NCI-H1105 treated with DMSO at 0.1 percent for 48 hours (cell line): Measurements from ENCODE around the gene PDPK1.
A peak's percentile ranks its signal among the peaks of the same experiment; 100 is the strongest.

Source experiments
- DNase-seq: peaks from one replicate; lab custom pipeline; 2025; lab: John Stamatoyannopoulos, UW

Gene PDPK1

DNA sequence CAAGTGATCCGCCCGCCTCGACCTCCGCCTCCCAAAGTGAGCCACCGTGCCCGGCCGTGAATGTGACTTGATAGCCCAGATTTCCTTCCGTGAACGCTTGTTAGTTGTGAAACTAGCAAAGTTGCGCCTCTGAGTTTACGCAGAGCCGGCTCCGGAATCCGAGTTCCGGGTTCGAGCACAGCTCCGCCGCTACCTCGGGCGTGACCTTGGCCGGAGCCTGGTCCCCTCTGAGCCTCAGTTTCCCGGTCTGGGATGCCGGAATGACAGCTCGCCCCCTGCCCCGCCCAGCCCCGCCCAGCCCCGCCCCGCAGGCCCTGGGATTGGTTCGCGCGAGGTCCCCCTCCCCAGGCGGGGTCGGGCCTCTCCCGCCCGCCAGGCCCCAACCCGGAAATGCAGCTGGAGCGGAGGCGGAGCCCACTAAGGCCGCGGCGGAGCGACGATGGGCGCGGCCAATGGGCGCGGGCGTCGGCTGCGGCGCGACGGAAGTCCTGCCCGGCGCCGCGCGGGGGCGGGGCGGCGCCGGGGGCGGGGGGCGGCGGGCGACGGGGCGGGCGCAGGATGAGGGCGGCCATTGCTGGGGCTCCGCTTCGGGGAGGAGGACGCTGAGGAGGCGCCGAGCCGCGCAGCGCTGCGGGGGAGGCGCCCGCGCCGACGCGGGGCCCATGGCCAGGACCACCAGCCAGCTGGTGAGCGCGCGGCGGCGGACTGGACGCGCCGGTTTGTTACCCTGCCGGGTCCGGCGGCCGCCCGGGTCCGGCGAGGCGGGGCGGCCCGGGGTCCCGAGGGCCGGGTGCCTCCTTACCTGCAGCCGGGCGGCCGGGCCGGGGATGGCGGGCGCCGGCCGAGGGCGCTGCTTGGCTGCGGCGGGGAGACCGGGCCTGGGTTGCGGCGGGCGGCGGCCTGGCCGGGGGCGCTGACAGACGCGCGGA, at the start of gene PDPK1:
PDPK1 (plus strand) TSS at position 571 of the 929 bp plus-strand sequence; CDS start at position 663, 92 bp downstream.
- DNase-seq = peak; percentile 74

DNA sequence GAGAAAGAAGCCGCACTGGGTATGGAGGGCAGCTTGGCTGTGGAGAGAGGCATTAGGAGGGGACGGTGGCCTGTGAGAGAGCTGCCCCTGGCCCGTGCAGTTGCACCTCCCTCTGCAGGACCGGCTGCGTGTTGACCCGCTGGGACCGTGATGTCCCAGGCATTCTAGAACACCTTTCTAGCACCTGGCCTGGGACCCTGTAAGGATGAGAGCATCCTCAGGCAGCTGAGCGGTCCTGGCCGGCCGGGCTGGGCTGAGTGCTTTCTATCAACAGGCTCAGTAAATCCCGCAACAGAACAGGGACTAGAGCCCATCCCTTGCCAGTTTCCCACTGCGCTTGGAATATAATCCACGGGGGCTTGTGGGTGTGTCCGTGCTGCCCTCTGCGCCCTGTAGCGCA, 48.2 kb upstream of the PDPK1 start:
- no peak for DNase-seq

DNA sequence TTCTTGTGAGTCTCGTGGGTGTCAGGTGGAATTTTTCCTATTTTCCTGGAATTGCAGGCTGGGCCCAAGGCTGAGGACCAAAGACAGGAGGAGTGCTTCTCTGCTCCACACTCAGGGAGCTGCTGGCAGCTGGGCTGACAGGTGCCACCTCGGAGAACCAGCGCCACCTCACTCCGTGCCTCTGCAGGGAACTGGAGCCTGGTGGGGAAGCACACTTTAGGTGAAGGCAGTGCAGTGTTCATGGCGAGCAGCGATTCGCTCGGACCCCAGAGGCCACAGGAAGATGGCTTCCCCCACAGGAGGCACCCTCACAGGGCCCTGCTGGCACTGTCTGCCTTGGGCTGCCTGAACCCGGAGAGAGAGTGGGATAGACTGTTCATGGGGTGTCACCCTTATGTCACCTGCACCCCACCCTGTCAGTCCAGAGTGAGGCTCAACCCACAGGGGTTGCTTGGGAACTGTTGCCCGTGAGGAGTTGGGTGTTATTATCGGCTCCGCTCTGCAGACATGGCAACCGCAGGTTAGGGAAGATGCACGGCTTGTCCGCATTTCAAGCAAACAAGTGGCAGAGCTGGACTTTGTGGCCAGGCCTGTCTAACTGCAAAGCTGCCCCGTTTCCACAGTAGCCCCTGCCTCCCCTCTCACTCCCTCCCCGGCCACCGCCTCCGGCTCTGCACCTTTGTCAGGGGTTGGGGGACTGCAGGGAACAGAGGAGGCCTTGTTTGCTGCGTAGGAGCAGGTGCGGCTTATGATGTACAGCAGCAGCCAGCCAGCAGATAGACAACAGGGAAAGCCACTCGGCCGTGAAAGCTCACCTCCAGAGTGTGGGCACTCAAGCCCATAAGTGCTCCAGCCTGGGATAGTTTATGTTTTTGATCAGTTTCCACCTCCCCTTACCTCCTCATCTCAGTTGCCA, 47.4 kb upstream of the PDPK1 start:
- no peak for DNase-seq

DNA sequence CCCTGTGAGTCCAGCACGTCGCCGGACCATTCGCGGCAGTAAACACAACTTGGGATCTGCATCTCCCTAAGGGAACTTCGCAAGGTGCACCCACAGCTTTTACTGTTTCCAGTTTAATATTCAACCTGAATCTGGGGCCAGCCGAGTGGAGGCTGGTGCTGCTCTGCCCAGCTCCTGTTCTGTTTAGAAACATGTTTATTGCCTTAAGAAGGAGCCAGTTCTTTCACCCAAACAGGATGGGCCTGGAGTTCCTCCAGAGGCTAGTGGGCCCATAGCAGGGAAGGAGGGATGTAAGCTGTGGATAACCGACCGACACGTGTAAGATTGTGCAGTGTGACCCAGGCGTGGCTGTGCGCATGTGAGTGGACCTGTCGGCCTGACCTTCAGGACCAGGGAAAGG, 45.5 kb upstream of the PDPK1 start:
- no peak for DNase-seq

DNA sequence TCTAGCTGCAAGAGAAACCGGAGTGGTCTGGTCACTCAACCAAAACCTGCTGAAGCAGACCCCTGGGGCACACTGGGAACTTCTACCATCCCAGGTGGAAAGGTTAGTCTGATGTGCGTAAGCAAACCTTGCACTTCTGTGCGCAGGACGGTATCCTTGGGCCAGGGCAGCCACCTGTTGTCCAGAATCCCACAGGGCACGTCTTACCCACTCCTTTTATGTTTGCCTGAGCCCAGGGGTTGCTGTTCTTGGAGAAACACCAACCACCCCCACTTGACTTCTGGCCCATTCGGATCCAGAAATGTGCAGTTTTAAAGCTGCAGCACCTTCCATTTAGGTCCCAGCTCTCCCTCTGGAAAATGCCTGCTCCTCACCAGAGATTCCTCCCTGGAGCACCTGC, 44.2 kb upstream of the PDPK1 start:
- no peak for DNase-seq

DNA sequence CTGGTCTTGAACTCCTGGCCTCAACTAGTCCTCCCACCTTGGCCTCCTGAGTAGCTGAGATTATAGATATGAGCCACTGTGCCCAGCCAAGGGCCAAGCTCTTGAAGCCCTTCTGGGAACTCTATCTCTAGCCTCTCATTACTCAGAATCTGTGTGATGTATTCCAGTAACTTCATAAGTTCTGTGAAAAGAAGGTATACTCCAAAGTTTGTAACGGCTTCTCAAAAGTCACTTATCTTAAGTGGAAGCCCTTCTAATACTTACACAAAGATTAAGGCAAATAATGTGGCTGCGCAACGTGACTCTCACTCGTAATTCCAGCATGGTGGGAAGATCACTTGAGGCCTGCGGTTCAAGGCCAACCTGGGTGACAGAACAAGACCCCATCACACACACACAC, 43.2 kb upstream of the PDPK1 start:
- DNase-seq = no peak

DNA sequence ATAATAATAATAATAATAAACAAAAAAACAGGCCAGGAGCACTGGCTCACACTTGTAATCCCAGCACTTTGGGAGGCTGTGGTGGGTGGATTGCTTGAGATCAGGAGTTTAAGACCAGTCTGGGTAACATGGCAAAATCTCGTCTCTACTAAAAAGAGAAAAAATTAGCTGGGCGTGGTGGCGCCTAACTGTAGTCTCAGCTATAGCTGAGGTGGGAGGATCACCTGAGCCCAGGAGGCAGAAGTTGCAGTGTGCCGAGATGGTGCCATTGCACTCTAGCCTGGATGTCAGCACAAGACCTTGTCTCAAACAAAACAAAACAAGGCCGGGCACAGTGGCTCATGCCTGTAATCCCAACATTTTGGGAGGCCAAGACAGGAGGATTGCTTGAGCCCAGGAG, 42.8 kb upstream of the PDPK1 start:
- no peak for DNase-seq

DNA sequence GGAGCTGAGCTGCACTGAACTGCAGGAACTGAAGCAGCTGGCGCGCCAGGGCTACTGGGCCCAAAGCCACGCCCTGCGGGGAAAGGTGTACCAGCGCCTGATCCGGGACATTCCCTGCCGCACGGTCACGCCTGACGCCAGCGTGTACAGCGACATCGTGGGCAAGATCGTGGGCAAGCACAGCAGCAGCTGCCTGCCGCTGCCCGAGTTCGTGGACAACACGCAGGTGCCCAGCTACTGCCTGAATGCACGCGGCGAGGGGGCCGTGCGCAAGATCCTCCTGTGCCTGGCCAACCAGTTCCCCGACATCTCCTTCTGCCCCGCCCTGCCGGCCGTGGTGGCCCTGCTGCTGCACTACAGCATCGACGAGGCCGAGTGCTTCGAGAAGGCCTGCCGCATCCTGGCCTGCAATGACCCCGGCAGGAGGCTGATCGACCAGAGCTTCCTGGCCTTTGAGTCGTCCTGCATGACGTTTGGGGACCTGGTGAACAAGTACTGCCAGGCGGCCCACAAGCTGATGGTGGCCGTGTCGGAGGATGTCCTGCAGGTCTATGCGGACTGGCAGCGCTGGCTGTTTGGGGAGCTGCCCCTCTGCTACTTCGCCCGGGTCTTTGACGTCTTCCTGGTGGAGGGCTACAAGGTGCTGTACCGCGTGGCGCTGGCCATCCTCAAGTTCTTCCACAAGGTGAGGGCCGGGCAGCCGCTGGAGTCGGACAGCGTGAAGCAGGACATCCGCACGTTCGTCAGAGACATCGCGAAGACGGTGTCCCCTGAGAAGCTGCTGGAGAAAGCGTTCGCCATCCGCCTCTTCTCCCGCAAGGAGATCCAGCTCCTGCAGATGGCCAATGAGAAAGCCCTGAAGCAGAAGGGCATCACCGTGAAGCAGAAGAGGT, 41.4 kb upstream of the PDPK1 start:
- no peak for DNase-seq

DNA sequence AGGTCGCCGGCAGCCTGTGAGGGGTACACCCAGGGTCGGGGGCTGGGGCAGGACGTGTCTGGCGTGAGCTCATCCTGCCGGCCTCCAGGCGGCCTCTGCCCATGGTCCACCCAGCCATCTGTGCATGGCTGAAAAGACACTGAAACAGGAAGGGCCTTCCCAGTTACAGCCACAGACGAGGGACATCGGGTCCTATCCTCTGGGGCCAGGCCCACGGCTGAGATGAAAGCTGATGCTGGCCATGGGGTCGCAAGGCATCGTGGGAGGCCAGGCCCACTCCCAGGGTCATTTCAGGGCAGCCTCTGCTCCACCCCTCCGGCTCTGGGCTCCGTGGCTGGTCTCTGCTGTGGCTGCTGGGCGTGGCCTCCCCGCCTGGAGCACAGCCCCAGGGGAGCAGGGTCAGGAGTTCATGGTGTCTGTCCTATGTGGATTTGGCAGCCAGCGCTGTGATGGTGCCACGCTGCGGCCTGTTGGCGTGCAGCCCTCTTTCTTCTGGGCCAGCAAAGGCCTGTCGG, 40.6 kb upstream of the PDPK1 start:
- no peak for DNase-seq

DNA sequence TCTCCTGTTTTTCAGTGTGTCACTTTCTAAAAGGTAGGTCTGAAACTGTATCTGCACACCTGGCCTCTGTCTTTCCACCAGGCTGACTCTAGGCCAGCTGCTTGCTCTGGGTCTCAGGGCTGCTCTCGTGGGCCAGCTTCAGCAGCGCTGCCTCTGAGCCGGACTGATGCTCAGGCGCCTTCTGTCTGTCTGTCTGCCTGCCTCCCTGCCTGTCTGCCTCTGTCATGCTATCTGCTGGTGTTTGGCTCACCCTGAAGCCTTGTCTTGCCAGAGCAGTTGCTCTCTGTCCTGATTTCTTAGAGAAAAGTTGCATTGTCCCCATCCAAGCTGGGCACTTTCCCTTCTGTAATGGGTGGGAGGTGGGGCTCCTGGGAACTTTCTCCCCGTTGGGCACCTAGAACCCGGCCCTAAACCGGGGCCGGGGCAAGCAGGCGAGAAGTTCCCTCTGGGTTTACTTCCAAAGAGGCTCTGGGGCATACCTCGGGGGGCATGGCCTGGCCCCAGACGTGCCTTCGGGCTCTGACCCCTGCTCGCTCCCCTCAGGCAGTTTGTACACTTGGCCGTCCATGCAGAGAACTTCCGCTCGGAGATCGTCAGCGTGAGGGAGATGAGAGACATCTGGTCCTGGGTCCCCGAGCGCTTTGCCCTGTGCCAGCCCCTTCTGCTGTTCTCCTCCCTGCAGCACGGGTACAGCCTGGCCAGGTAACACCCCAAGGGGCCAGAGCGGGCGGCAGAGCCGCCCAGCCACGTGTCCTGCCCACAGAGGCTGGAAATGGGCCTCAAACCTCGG, 39.9 kb upstream of the PDPK1 start:
- no peak for DNase-seq

DNA sequence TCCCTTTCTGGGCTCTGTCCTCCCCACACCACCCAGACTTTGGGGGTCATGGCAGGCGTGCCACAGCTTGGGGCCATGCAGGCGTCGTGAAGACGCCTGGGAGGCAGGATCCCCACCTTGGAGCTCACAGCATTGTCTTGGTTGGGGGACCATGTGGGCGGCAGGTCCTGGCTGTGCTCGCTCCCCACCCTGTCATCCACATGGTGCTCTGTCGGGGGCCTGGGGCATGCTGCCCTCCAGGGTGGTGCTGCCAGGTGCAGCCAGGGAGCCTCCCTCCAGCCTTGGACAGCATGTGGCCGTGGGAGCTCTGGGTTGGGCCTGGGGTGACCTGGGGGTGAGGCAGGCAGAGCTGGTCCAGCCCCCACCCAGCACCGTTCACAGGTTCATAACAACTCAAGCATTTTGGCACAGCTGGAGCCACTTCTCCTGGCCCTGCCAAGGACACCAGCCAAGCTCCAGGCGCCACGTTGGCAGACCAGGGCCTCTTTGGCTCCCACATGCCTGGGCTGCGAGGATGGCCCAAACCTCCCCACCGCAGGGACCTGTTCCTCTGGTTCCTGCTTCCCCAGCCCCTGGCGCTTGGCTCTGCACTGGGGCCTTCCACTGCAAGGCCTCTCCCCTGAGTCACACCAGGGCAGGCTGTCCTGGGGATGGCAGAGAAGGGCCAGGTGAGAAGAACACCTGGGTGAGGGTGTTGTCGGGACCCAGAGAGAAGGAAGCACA, 39.1 kb upstream of the PDPK1 start:
- no peak for DNase-seq

DNA sequence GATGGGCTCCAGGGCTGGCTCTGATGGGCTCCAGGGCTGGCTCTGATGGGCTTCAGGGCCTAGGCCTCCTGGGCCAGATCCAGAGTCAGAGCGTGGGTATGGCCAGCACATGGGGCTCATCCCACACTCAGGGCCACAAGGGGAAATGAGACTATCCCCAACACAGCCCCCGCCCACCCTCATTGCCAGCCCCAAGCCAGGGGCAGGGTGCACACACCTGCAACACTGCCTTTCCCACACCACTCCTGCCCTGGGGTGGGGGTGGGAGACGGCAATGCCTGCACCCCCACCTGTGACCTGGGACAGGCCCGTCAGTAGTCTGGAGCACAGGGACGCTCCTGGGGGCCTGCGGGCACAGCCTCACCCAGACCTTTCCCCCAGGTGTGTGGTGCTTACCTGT, 38.4 kb upstream of the PDPK1 start:
- no peak for DNase-seq

DNA sequence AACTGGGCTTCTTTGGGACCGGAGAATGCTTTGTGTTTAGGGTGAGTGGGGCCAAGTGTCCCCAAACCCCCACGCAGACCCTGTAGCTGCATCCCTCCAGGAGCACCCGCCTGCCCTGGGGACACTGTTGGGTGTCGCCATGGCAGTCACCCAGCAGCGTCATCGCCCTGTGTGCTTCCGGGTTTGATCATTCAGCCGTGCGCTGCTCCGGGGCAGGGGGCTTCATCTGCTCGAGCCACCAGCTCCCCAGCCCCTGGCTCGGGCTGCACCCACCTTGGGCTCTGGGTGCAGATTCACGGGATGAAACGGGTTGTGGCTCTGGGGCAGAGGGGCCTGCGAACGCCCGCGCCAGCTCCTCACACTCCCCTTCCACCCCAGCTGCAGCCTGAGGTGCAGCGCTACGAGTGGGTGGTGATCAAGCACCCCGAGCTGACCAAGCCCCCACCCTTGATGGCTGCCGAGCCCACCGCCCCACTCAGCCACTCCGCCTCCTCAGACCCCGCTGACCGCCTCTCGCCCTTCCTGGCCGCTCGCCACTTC, 37.9 kb upstream of the PDPK1 start:
- DNase-seq = no peak

DNA sequence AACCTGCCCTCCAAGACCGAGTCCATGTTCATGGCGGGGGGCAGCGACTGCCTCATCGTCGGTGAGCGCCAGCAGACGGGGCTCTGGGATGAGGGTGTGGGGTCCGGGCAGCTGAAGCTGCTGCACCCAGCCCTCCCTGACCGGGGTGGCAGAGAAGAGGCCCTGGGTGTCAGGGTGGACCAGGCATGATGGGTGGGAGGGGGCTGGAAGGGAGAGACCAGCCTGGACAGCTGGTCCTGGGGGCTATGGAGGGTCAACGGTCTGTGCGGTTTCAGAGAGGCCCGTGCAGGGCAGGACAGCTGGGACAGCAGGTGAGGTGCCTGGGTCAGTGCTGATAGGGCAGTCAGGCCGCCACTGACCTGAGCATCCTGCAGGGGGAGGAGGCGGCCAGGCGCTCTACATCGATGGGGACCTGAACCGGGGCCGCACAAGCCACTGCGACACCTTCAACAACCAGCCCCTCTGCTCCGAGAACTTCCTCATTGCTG, 37.3 kb upstream of the PDPK1 start:
- no peak for DNase-seq

DNA sequence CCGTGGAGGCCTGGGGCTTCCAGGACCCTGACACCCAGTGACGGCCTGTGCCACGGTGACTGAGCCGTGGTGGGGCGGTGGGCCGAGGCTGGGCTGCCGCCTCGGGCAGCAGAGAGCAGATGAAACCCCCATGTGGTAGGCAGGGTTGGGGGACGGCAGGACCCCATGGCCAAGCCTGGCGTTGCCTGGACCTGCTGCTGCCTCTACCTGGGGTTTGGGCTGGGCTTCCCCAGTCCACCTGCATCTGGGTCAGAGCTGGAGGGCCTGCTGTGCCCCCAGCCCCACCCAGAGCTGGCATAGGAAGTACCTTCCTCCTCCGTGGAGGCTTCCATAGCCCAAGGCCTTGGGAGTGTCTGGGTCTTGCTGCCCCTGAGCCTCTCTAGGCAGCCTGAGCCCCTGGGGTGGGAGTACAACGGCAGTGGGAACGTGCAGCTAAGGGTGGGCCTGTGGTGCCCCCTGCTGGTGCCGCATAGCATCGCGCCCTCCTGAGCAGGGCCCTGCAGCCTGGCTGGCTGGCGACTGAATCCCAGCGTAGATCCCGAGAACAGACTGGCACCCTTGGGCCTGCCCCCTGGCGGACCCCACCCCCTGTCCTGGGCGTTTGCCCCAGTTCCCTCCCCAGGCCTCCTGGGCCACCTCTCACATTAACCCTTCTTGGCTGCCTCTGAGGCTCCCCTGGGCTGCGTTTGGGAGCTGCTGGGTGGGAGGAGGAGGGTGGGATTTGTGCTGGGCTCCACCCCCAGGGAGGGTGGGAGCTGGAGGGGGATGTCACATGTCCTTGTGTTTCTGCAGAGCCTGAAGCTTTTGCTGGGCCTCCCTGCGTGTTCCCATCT, 36.7 kb upstream of the PDPK1 start:
- peak; percentile 51 for DNase-seq

DNA sequence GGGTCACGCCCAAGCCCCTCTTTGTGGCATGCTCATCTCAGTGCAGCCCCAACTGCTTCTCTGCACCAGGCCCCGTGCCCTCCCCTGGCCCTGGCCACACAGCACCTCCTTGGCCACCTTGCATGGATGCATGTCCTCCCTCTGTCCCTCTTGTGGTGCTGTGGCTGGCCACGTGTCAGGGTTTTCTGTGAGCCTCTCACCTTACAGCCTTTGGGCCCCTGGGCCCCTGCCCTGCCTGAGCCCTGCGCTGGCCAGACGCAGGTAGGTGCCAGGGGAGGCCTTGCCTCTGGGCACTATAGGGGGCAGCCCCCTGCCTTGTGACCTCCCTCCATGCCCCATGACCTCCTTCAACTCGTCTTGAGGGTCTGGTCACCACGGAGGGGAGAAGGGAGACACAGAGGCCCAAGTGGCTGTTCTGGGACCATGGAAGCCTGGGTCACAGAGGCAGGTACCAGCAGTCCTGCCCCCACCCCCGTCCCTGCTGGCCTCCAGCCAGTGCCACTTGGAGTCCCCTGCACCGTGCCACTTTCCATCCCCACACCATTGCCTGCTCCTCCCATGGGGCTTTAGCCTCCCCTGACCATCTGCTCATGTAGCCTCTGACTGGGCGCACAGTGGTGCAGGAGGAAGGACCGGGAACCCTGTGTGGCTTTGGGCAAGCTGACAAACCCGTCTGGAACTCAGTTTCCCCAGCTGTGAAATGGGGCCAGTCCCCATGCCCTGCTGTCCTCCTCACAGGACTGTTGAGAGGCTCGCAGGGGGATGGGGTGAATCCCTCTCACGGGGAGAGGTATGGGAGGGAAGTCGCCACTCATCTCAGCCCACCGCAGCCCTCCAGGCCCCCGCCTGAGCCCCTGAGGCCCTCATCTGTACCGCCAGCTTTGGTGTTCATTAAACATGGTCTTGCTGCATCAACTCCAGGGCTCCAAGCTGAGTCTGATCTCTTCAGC, 35.6 kb upstream of the PDPK1 start:
- DNase-seq = no peak

DNA sequence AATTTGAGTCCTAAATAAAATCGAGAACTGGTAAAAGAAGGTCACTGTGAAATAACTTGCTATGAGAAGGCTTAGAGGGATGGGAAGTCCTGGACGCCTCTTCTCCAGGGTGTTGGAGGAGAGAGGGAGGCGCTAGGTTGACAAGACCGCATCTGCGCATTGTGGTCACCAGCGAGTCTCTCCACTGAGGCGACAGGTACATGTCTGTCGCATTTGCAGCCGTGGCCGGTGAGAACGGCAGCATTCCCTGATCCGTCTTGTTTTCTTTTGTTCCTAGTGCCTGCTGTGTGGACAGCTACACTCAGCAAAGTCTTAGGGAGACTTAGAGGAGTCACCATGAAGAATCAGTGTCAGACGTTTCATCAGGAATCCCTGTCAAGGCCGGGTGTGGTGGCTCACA, 32.1 kb upstream of the PDPK1 start:
- DNase-seq = no peak
